SK-N-SH treated with all-trans-retinoic acid at 6 μM for 48 hours (cell line): Measurements from ENCODE around the gene SLC47A2.

Experiments used
- ATAC-seq: fragments of 200-7000 bp; cut with Tn5 transposase; 3 replicates; pipeline ENCODE4 v1.9.1; 2020; ENCODE audit warnings: mild to moderate bottlenecking, moderate library complexity
- ARNTL ChIP-seq: fragments of 450-650 bp; formaldehyde crosslinking; IDR thresholded peaks from 2 replicates; pipeline ENCODE4 v1.5.0; 2020; ENCODE audit warnings: low read depth, mild to moderate bottlenecking, moderate library complexity, borderline replicate concordance
- BACH2 ChIP-seq: fragments of 250-450 bp; sonication (Bioruptor Pico); IDR thresholded peaks from 2 replicates; pipeline ENCODE4 v1.9.0; 2021; ENCODE audit warnings: mild to moderate bottlenecking, borderline replicate concordance
- CSDC2 ChIP-seq: fragments of 250-450 bp; sonication (Bioruptor Pico); IDR thresholded peaks from 2 replicates; pipeline ENCODE4 v1.5.0; 2020; ENCODE audit warnings: mild to moderate bottlenecking, moderate library complexity
- CSRNP3 ChIP-seq: fragments of 250-450 bp; sonication (Bioruptor Pico); IDR thresholded peaks from 2 replicates; pipeline ENCODE4 v1.5.1; 2021; ENCODE audit warnings: mild to moderate bottlenecking, moderate library complexity
- GLIS3 ChIP-seq: fragments of 250-450 bp; sonication (Bioruptor Pico); IDR thresholded peaks from 2 replicates; pipeline ENCODE4 v1.5.0; 2020; ENCODE audit warnings: mild to moderate bottlenecking, moderate library complexity
- ISL1 ChIP-seq: fragments of 250-450 bp; sonication (Bioruptor Pico); IDR thresholded peaks from 2 replicates; pipeline ENCODE4 v2.1.2; 2022; ENCODE audit warnings: mild to moderate bottlenecking, moderate library complexity
- PPARA ChIP-seq: fragments of 250-450 bp; sonication (Bioruptor Pico); IDR thresholded peaks from 2 replicates; pipeline ENCODE4 v1.5.0; 2020; ENCODE audit warnings: mild to moderate bottlenecking, borderline replicate concordance
- RARB ChIP-seq: fragments of 250-450 bp; sonication (Bioruptor Pico); IDR thresholded peaks from 2 replicates; pipeline ENCODE4 v1.8.0; 2021; ENCODE audit warnings: mild to moderate bottlenecking, moderate library complexity
- SNAI2 ChIP-seq: fragments of 250-450 bp; sonication (Bioruptor Pico); IDR thresholded peaks from 2 replicates; pipeline ENCODE4 v1.5.0; 2020; ENCODE audit warnings: mild to moderate bottlenecking, moderate library complexity
- TCF4 ChIP-seq: fragments of 250-450 bp; sonication (Bioruptor Pico); IDR thresholded peaks from 2 replicates; pipeline ENCODE4 v1.8.0; 2021; ENCODE audit warnings: mild to moderate bottlenecking, moderate library complexity, borderline replicate concordance
- TOX ChIP-seq: fragments of 250-450 bp; sonication (Bioruptor Pico); IDR thresholded peaks from 2 replicates; pipeline ENCODE4 v1.8.0; 2021; ENCODE audit warnings: mild to moderate bottlenecking, moderate library complexity, borderline replicate concordance
- TSHZ2 ChIP-seq: fragments of 250-450 bp; sonication (Bioruptor Pico); IDR thresholded peaks from 2 replicates; pipeline ENCODE4 v1.5.0; 2020; ENCODE audit warnings: mild to moderate bottlenecking, moderate library complexity
- ZFP3 ChIP-seq: fragments of 250-450 bp; sonication (Bioruptor Pico); IDR thresholded peaks from 2 replicates; pipeline ENCODE4 v1.5.0; 2020; ENCODE audit warnings: mild to moderate bottlenecking, moderate library complexity
- ZFP30 ChIP-seq: fragments of 450-650 bp; formaldehyde crosslinking; IDR thresholded peaks from 2 replicates; pipeline ENCODE4 v1.5.0; 2022; ENCODE audit warnings: mild to moderate bottlenecking, moderate library complexity
- ZNF565 ChIP-seq: fragments of 450-650 bp; formaldehyde crosslinking; conservative IDR thresholded peaks from 2 replicates; pipeline ENCODE4 v1.5.0; 2020; ENCODE audit warnings: low read depth, mild to moderate bottlenecking, moderate library complexity
- ZNF70 ChIP-seq: fragments of 450-650 bp; formaldehyde crosslinking; IDR thresholded peaks from 2 replicates; pipeline ENCODE4 v1.5.0; 2020; ENCODE audit warnings: mild to moderate bottlenecking, moderate library complexity
- ZNF8 ChIP-seq: fragments of 450-650 bp; formaldehyde crosslinking; IDR thresholded peaks from 2 replicates; pipeline ENCODE4 v1.5.0; 2020; ENCODE audit warnings: mild to moderate bottlenecking, moderate library complexity
- TF ChIP-seq, protein P1 (sequence below): fragments of 250-450 bp; sonication (Bioruptor Pico); IDR thresholded peaks from 2 replicates; pipeline ENCODE4 v1.8.0; 2021; ENCODE audit warnings: low read depth, mild to moderate bottlenecking, moderate library complexity, borderline replicate concordance
- TF ChIP-seq, protein P2 (sequence below): fragments of 250-450 bp; sonication (Bioruptor Pico); IDR thresholded peaks from 2 replicates; pipeline ENCODE4 v1.8.0; 2020; ENCODE audit warnings: mild to moderate bottlenecking, moderate library complexity, borderline replicate concordance
- TF ChIP-seq, protein P3 (sequence below): fragments of 250-450 bp; sonication (Bioruptor Pico); IDR thresholded peaks from 2 replicates; pipeline ENCODE4 v1.5.1; 2020; ENCODE audit warnings: low read depth, mild to moderate bottlenecking, moderate library complexity

SLC47A2 gene

GRCh38 chr17:19707728-19708221, 8.6 kb downstream of the SLC47A2 start:
- TF ChIP-seq RARB (CRISPR knock-in tag): no peak
- TF ChIP-seq, all 23 proteins: peak for 0
- no peak for ATAC-seq

DNA sequence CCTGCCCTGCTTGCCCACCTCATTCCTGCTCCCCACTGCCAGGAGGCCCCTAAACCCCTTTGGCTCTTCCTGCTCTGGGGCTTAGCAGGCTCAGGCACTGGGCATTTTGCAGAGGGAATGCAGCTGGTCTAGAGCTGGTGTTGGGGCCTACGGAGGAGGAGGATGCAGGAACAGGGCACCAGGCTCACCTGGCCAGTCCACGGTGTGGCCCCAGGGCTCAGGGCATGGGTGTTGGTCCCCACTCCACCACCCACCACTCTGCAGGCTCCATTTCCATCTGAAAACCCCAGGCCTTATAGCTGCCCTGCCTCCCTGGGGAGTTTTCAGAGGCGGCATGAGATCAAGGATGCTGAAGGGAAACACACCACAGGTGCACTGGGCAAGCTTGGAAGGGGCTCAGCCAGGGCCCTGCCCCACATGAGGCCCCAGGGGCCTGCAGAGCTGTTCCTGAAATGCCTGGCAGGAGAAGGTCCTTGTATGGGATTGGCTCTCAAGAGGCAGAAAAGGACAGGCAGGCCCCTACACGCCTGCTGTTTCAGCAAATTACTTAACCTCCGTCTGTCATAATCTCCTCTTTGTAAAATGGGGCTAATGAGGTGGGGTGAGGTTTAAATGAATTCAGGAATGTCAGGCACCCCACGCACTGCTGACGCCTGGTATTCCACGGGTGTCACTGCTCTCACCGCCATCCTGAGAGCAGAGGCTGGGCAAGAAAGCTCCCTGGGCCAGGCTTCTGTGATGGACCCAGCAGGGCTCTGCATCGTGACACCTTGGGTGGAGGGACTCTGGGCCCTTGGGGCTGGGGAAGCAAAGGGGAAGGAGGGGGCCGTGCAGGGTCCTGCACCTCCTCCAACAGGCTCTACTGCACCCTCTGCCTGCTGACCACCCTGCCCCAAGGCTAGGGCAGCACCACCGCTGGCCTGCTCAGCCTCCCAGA, 9.3 kb downstream of the SLC47A2 start:
- TF ChIP-seq ARNTL (CRISPR knock-in tag) (no peak), CSRNP3 (CRISPR knock-in tag) (no peak), SNAI2 (CRISPR knock-in tag) (no peak), ZNF8 (CRISPR knock-in tag) (no peak), PPARA (CRISPR knock-in tag) (no peak)
- TF ChIP-seq, protein P1, sequence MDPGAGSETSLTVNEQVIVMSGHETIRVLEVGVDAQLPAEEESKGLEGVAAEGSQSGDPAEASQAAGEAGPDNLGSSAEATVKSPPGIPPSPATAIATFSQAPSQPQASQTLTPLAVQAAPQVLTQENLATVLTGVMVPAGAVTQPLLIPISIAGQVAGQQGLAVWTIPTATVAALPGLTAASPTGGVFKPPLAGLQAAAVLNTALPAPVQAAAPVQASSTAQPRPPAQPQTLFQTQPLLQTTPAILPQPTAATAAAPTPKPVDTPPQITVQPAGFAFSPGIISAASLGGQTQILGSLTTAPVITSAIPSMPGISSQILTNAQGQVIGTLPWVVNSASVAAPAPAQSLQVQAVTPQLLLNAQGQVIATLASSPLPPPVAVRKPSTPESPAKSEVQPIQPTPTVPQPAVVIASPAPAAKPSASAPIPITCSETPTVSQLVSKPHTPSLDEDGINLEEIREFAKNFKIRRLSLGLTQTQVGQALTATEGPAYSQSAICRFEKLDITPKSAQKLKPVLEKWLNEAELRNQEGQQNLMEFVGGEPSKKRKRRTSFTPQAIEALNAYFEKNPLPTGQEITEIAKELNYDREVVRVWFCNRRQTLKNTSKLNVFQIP (CRISPR knock-in tag): no peak
- no peak for ATAC-seq

- TF ChIP-seq BACH2 (CRISPR knock-in tag): no peak
- TF ChIP-seq ZNF70 (CRISPR knock-in tag): no peak
- TF ChIP-seq, protein P2, sequence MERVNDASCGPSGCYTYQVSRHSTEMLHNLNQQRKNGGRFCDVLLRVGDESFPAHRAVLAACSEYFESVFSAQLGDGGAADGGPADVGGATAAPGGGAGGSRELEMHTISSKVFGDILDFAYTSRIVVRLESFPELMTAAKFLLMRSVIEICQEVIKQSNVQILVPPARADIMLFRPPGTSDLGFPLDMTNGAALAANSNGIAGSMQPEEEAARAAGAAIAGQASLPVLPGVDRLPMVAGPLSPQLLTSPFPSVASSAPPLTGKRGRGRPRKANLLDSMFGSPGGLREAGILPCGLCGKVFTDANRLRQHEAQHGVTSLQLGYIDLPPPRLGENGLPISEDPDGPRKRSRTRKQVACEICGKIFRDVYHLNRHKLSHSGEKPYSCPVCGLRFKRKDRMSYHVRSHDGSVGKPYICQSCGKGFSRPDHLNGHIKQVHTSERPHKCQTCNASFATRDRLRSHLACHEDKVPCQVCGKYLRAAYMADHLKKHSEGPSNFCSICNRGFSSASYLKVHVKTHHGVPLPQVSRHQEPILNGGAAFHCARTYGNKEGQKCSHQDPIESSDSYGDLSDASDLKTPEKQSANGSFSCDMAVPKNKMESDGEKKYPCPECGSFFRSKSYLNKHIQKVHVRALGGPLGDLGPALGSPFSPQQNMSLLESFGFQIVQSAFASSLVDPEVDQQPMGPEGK (CRISPR knock-in tag): no peak
- no peak for TF ChIP-seq CSDC2 (CRISPR knock-in tag)
- TF ChIP-seq CSRNP3 (CRISPR knock-in tag): no peak
- no peak for TF ChIP-seq TCF4 (CRISPR knock-in tag)
- TF ChIP-seq SNAI2 (CRISPR knock-in tag): no peak
- no peak for TF ChIP-seq ZFP3
- TF ChIP-seq ZFP30: no peak
- no peak for TF ChIP-seq ZNF8 (CRISPR knock-in tag)
- TF ChIP-seq ARNTL (CRISPR knock-in tag): no peak
- no peak for TF ChIP-seq TOX (CRISPR knock-in tag)
- TF ChIP-seq GLIS3 (CRISPR knock-in tag): no peak
- no peak for TF ChIP-seq ZNF565
- no peak for TF ChIP-seq ISL1 (CRISPR knock-in tag)
- TF ChIP-seq PPARA (CRISPR knock-in tag): no peak
- no peak for TF ChIP-seq TSHZ2
- TF ChIP-seq, protein P3, sequence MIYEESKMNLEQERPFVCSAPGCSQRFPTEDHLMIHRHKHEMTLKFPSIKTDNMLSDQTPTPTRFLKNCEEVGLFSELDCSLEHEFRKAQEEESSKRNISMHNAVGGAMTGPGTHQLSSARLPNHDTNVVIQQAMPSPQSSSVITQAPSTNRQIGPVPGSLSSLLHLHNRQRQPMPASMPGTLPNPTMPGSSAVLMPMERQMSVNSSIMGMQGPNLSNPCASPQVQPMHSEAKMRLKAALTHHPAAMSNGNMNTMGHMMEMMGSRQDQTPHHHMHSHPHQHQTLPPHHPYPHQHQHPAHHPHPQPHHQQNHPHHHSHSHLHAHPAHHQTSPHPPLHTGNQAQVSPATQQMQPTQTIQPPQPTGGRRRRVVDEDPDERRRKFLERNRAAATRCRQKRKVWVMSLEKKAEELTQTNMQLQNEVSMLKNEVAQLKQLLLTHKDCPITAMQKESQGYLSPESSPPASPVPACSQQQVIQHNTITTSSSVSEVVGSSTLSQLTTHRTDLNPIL (CRISPR knock-in tag): no peak
- no peak for TF ChIP-seq RARB (CRISPR knock-in tag)
- no peak for ATAC-seq
Measured at GRCh38 chr17:19705771-19706770, 10.3 kb downstream of the SLC47A2 start.
